Measurements from ENCODE around the gene TFAP2B.
A peak's percentile ranks its signal among the peaks of the same experiment; 100 is the strongest.

Gene TFAP2B

DNA sequence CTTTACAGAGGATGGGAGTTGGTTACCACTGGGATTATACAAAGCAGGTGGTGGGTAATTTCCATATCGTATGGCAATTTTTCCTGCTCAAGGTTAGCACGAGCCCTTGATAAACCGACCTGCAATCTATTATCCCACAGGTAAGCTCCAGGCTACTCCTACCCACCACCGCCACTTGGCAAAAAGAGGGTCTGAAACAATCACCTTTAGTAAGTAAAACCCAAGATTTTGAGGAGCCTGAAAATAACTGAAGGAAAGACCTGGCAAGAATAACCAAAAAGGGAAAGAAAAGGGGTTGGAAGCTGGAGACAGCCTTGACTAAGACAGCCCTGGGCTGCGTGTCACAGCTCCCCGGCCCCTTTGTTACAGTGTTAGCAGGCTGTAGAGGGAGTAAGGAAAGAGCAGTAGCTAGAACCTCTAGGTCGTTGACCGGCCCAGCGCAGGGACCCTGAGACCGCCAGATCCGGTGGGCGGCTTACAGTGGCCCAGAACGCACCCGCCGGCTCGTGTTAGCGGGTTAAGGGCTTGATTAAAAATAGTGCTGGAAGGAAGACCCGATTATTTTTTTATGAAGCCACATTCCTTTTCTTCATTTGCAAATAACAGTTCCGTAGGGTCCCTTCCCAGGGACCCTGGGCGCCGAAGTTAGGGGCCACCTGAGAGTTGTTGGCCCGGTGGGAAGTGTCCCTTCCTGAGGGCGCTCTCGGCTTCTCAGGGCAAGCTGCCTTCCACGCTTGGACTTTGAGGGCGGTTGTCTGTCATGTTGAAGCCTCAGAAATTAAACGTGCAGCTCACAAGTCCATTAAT, 30.5 kb downstream of the TFAP2B start:
- no peaks in the 10 kb centered on the region for H3K36me3 ChIP-seq (ENCODE audit: insufficient read depth, insufficient read length, low read length)
- no peak for DNase-seq (ENCODE audit: low read depth, low spot score)
- H3K9me3 ChIP-seq (ENCODE audit: insufficient read depth, low read length) = no peaks in the 10 kb centered on the region
- no peaks in the 10 kb centered on the region for H3K4me1 ChIP-seq (ENCODE audit: insufficient read depth, insufficient read length)
- peaks cover 86% of the 10 kb centered on the region for H3K27me3 ChIP-seq (ENCODE audit: insufficient read depth, insufficient read length)
- H3K9ac ChIP-seq (ENCODE audit: insufficient read length, low read depth) = peak overlapping the region; percentile 21
- no peak for TF ChIP-seq YY1 (IDR thresholded peaks at IDR 0.05; ENCODE audit: insufficient read depth, insufficient read length)
- peak; percentile 77 for TF ChIP-seq SUZ12 (IDR thresholded peaks at IDR 0.05; ENCODE audit: extremely low read depth, insufficient read depth, insufficient read length)
- no peak for TF ChIP-seq ZNF274 (IDR thresholded peaks at IDR 0.05; ENCODE audit: low read depth, low read length)
- H3K4me3 ChIP-seq (ENCODE audit: insufficient read length, low read depth) = peak overlapping the region; percentile 8

DNA sequence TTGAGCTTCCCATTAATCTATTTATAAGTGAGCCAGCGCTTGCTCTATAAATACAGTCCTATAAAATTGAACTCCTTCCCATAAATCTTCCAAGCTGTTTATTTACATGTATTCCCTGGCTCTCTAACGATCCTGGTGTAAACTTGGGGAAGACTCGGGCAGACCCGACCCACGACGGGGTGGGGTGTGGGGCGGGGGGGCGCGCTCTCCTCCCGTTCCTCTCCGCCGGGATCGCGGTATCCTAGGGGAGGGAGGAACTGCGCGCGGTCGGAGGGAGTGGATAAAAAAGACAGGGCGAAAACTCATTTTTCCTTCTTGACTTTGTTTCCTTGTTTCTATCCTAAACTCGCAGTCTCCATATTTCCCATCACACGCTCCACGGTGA, 31.1 kb downstream of the TFAP2B start:
- no peaks in the 10 kb centered on the region for H3K9me3 ChIP-seq (ENCODE audit: insufficient read depth, low read length)
- peaks cover 80% of the 10 kb centered on the region for H3K27me3 ChIP-seq (ENCODE audit: insufficient read depth, insufficient read length)
- peak overlapping the region; percentile 50 for H3K4me3 ChIP-seq (ENCODE audit: insufficient read length, low read depth)
- H3K4me1 ChIP-seq (ENCODE audit: insufficient read depth, insufficient read length) = no peaks in the 10 kb centered on the region
- no peak for DNase-seq (ENCODE audit: low read depth, low spot score)
- H3K36me3 ChIP-seq (ENCODE audit: insufficient read depth, insufficient read length, low read length) = no peaks in the 10 kb centered on the region
- no peak for TF ChIP-seq SUZ12 (IDR thresholded peaks at IDR 0.05; ENCODE audit: extremely low read depth, insufficient read depth, insufficient read length)
- no peak for TF ChIP-seq YY1 (IDR thresholded peaks at IDR 0.05; ENCODE audit: insufficient read depth, insufficient read length)
- no peak for TF ChIP-seq ZNF274 (IDR thresholded peaks at IDR 0.05; ENCODE audit: low read depth, low read length)
- H3K9ac ChIP-seq (ENCODE audit: insufficient read length, low read depth) = peak overlapping the region; percentile 21

DNA sequence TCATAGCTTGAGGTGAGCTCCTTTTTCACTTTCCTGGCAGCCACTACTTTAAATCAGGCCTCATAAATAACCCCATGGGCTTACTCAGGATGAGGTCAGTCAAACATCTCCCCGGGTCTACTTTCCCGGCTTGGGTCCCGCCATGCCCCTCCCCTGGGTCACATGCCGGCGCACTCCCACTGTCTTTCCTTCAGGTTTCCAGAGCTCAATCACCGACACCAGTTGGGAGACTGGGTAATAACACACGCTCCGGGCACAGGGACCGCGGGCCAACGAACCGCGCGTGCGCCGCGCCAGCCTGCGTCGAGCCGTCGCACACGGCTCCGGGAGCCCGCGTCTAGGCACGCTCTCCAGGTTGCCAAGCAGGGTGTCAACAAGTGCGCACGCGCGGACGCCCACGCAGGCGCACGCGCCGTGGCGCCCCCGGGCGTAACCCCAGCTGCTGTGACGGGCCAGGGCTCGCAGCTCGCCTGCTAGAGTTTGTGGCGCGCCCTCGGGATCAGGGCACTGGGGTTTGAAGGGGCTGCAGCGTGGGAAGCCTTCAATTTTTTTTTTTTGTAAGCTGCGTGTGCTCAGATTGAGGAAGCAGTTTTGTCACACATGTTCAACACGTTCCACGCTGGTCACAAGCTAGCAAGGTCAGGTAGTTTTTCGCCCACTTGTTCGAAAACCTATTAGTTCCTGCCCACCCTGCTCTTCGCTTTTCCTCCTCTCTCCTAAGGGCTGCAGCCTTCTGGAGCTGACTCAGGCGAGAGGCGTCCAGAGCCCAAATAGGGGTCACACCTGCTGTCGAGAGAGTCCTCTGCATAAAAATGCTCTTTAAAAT, 31.8 kb downstream of the TFAP2B start:
- no peak for DNase-seq (ENCODE audit: low read depth, low spot score)
- Histone ChIP-seq H3K36me3 (ENCODE audit: insufficient read depth, insufficient read length, low read length) (no peaks in the 10 kb centered on the region), H3K9me3 (ENCODE audit: insufficient read depth, low read length) (no peaks in the 10 kb centered on the region), H3K4me1 (ENCODE audit: insufficient read depth, insufficient read length) (no peaks in the 10 kb centered on the region), H3K27me3 (ENCODE audit: insufficient read depth, insufficient read length) (peaks cover 74% of the 10 kb centered on the region), H3K9ac (ENCODE audit: insufficient read length, low read depth) (no peak overlapping the region), H3K4me3 (ENCODE audit: insufficient read length, low read depth) (peak overlapping the region; percentile 50)
- TF ChIP-seq ZNF274 (IDR thresholded peaks at IDR 0.05; ENCODE audit: low read depth, low read length) = no peak
- TF ChIP-seq SUZ12 (IDR thresholded peaks at IDR 0.05; ENCODE audit: extremely low read depth, insufficient read depth, insufficient read length) = no peak
- TF ChIP-seq YY1 (IDR thresholded peaks at IDR 0.05; ENCODE audit: insufficient read depth, insufficient read length) = no peak

DNA sequence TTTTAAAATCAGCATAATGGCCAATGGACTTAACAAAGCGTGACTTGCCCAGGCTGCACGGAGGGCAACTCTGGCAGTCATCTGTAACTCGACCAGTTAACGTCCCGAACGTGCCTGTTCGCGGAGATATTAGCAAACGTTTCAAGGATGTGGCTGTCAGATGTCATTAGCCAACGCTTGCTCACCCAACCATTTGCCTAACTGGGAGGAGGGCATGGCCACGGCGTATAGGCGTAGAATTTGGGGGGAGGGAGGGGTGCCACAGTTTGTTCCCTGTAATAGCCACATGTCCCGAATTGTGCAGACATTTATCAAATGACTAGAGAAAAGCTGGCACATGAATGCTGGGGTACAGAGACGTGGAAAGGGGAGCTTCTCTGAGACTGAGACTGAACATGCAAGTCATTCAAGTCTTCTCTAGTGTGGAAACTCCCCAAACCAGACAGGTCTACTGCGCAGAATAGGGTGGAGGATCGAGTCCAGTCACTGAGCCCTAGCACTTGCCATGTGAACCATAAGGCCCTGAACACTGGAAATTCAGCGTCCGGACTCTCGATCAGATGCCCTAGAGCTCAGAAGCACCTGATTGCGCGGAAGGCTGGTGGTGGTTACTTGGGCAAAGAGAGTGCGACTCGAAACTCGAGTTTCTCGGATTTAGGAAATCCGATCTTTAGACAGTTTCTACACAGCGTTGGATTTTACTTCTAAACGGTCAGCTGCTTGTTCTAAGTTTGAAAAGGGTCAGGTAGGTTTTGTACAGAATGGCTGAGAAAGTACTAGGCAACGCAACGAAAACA, 32.6 kb downstream of the TFAP2B start:
- H3K4me3 ChIP-seq (ENCODE audit: insufficient read length, low read depth) = no peak overlapping the region
- DNase-seq (ENCODE audit: low read depth, low spot score) = no peak
- TF ChIP-seq ZNF274 (IDR thresholded peaks at IDR 0.05; ENCODE audit: low read depth, low read length) (no peak), YY1 (IDR thresholded peaks at IDR 0.05; ENCODE audit: insufficient read depth, insufficient read length) (no peak), SUZ12 (IDR thresholded peaks at IDR 0.05; ENCODE audit: extremely low read depth, insufficient read depth, insufficient read length) (no peak)
- no peaks in the 10 kb centered on the region for H3K36me3 ChIP-seq (ENCODE audit: insufficient read depth, insufficient read length, low read length)
- peaks cover 66% of the 10 kb centered on the region for H3K27me3 ChIP-seq (ENCODE audit: insufficient read depth, insufficient read length)
- no peaks in the 10 kb centered on the region for H3K9me3 ChIP-seq (ENCODE audit: insufficient read depth, low read length)
- no peak overlapping the region for H3K9ac ChIP-seq (ENCODE audit: insufficient read length, low read depth)
- no peaks in the 10 kb centered on the region for H3K4me1 ChIP-seq (ENCODE audit: insufficient read depth, insufficient read length)

DNA sequence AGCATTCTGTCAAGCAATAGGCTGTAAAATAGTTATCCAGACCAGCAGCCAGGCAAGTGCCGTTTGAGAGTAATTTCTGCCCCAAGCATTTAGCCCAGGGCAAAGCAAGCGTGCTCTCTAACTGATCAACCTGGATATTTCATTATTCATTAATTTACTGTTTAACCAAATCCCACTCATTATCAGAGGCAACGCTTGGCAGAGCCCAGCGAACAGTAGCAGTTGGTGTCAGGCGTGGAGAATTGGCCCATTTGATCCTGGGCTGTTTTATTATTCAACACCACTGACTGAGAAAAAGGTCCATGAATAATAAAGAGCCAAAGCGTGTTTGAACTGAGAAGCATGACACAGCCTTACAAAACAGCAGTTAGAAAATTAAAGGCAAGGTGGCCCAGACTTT, 35.3 kb downstream of the TFAP2B start:
- Histone ChIP-seq H3K9me3 (ENCODE audit: insufficient read depth, low read length) (no peaks in the 10 kb centered on the region), H3K4me1 (ENCODE audit: insufficient read depth, insufficient read length) (no peaks in the 10 kb centered on the region), H3K4me3 (ENCODE audit: insufficient read length, low read depth) (no peak overlapping the region), H3K9ac (ENCODE audit: insufficient read length, low read depth) (no peak overlapping the region), H3K36me3 (ENCODE audit: insufficient read depth, insufficient read length, low read length) (no peaks in the 10 kb centered on the region), H3K27me3 (ENCODE audit: insufficient read depth, insufficient read length) (peaks cover 39% of the 10 kb centered on the region)
- TF ChIP-seq ZNF274 (IDR thresholded peaks at IDR 0.05; ENCODE audit: low read depth, low read length) (no peak), SUZ12 (IDR thresholded peaks at IDR 0.05; ENCODE audit: extremely low read depth, insufficient read depth, insufficient read length) (no peak), YY1 (IDR thresholded peaks at IDR 0.05; ENCODE audit: insufficient read depth, insufficient read length) (no peak)
- DNase-seq (ENCODE audit: low read depth, low spot score) = no peak

DNA sequence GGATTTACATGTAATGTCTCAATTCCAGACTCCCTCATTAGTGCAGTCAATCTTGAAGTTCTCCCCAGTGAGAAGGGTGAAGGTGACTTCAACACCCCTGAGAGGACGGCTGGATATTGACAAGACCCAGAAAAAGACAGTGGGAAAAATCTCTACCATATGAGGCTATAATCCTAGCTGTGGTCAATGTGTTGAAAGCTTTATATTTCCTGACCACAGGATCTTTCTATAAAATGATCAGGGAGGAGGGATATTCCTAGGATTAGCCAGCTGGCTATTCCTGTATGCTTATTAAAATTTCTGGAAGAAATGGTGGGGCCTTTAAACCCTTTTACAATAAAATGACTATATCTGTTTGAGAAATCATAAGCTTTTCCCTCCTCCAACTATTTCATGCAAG, 43.0 kb downstream of the TFAP2B start:
- Histone ChIP-seq H3K4me1 (ENCODE audit: insufficient read depth, insufficient read length) (no peaks in the 10 kb centered on the region), H3K27me3 (ENCODE audit: insufficient read depth, insufficient read length) (no peaks in the 10 kb centered on the region), H3K36me3 (ENCODE audit: insufficient read depth, insufficient read length, low read length) (no peaks in the 10 kb centered on the region), H3K9me3 (ENCODE audit: insufficient read depth, low read length) (no peaks in the 10 kb centered on the region), H3K4me3 (ENCODE audit: insufficient read length, low read depth) (no peak overlapping the region), H3K9ac (ENCODE audit: insufficient read length, low read depth) (no peak overlapping the region)
- TF ChIP-seq SUZ12 (IDR thresholded peaks at IDR 0.05; ENCODE audit: extremely low read depth, insufficient read depth, insufficient read length) (no peak), ZNF274 (IDR thresholded peaks at IDR 0.05; ENCODE audit: low read depth, low read length) (no peak), YY1 (IDR thresholded peaks at IDR 0.05; ENCODE audit: insufficient read depth, insufficient read length) (no peak)
- DNase-seq (ENCODE audit: low read depth, low spot score) = no peak

Data from NT2/D1 (cell line).